Skin epidermis (tissue), 12 donors: Measurements from ENCODE around the gene SLC38A1.

Experiments
- H3K27ac ChIP-seq, 21 experiments: fragments of 200-600 bp; sonication (generic) in 11 of 21; one replicate each; pipeline ENCODE4 v1.5.0; 2020; ENCODE audit warnings: mild to moderate bottlenecking in 3 of 21, inconsistent platforms in 2 of 21, moderate library complexity in 2 of 21
- H3K4me3 ChIP-seq, 7 experiments: fragments of 200-600 bp; sonication (generic) in 2 of 7; one replicate each; pipeline ENCODE4 v1.5.0; 2020; ENCODE audit warnings: inconsistent platforms in 2 of 7, mild to moderate bottlenecking in 2 of 7, moderate library complexity in 1 of 7

SLC38A1 gene

DNA sequence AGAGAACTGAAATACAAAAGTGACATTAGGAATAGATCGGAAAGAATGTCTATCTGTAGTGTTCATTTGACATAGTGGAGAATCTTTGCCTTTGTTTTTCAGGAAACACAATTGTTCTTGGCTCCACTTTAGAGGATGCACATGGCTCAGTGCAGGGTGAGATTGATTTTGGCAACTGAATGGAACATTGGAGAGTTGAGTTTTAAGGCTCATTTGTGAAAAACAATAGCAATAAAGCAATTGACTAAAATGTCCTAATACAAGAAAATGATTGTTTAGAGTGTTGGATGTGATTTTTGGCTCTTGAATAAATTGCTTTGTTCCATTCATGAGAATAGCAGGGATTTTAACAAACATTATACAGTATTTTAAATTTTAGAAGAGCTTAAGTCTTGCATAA, 116.4 kb downstream of the SLC38A1 start:
- H3K27ac ChIP-seq, result no peak overlapping the region
- no peak overlapping the region for H3K4me3 ChIP-seq

DNA sequence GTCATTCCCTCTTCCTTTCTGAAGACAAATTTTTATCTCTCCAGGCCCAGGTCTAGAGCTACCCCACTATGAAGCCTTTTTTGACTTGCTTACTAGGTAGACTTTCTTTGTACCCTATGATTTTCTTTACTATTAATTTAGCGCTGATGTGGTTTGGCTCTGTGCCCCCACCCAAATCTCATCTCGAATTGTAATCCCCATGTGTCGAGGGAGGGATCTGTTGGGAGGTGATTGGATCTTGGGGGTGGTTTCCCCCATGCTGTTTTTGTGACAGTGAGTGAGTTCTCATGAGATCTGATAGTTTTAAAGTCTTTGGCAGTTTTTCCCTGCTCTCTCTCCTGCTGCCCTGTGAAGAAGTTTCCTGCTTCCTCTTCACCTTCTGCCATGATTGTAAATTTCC, 118.1 kb downstream of the SLC38A1 start:
- no peak overlapping the region for H3K4me3 ChIP-seq
- no peak overlapping the region for H3K27ac ChIP-seq

GRCh38 chr12:46149905-46150304, 118.9 kb downstream of the SLC38A1 start:
- Histone ChIP-seq H3K4me3 (no peak overlapping the region), H3K27ac (no peak overlapping the region)

DNA sequence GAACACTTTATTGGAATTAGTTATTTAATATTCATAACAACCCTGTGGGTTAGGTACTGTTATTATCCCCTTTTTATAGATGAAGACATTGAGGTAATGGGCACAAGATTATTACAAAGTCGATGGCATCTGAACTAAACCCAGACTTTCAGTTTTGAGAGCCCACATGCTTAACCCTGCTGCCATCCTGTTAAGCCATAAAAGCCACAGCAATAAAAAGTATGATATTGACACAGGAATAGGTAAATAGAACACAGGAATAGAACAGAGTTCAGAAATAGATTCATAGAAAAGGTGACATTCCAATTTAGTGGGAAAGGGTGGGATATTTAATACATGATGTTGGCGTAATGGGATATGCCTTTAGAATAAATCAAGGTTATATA, 119.8 kb downstream of the SLC38A1 start:
- no peak overlapping the region for H3K27ac ChIP-seq
- no peak overlapping the region for H3K4me3 ChIP-seq

DNA sequence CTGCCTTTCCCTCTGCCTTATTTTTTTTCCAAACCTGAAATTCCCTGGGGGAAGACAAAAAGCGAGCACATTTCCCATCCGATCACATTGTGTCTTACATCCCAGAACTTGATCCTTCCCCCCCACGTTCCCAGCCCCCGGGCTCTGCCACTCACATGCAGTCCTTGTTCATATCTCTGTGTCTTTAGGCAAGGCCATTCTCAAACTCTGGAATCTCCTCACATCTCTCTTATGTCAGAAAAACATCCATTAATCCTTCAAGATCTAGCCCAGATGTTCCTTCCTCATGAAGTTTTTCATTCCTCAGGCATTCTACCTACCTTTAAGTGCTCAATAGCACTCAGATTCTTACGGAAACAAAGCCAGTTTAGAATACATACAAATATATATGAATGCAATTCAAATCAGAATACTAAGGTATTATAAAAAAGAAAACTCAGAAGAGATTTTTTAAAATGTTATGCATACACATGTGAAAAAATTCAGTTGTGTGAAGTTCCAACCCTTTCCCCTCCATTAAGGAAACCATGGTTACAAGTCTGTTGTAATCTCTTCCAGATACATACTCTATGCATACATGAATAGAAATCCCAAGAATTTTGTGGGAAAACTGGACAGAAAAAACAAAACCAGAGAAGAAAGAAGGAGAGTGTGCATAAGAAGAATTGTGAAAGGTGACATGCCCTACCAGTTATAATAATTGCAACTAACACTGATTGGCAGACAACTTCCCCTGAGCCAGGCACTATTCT, 120.3 kb downstream of the SLC38A1 start:
- no peak overlapping the region for H3K27ac ChIP-seq

GRCh38 chr12:46147144-46147543, 121.7 kb downstream of the SLC38A1 start:
- Histone ChIP-seq H3K27ac (no peak overlapping the region), H3K4me3 (no peak overlapping the region)

More for the DNA sequence above, 120.3 kb downstream of the SLC38A1 start:
- no peak overlapping the region for H3K4me3 ChIP-seq

GRCh38 chr12:46145881-46146280, 123.0 kb downstream of the SLC38A1 start:
- no peak overlapping the region for H3K4me3 ChIP-seq
- no peak overlapping the region for H3K27ac ChIP-seq

- Histone ChIP-seq H3K27ac (no peak overlapping the region), H3K4me3 (no peak overlapping the region)
These were observed 124.4 kb downstream of the SLC38A1 start for GRCh38 chr12:46144433-46144832.

DNA sequence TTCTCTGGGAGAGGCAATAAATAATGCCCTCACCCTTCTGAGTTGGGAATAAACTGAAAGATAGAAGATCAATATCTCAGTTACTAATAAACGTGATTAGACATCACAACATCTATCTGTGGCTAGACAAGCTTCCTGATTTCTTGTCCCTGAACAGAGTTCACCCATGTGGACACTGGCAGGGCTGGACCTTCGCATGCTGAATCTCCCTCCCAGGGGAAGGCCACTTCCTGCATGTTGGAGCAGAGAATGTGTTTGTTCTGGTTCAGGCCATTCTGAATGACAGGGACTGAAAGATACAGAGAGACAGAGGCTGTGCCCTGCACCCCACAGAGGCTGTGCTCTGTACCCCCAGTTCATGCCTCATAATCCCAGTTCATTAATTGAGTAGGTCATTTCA, 132.6 kb downstream of the SLC38A1 start:
- H3K27ac ChIP-seq, result no peak overlapping the region

GRCh38 chr12:46135750-46136149, 133.1 kb downstream of the SLC38A1 start:
- Histone ChIP-seq H3K27ac (no peak overlapping the region), H3K4me3 (no peak overlapping the region)

More for the DNA sequence above, 132.6 kb downstream of the SLC38A1 start:
- no peak overlapping the region for H3K4me3 ChIP-seq

GRCh38 chr12:46134852-46135251, 134.0 kb downstream of the SLC38A1 start:
- H3K4me3 ChIP-seq, result no peak overlapping the region
- no peak overlapping the region for H3K27ac ChIP-seq

- H3K27ac ChIP-seq, result no peak overlapping the region
- no peak overlapping the region for H3K4me3 ChIP-seq
These were observed 134.5 kb downstream of the SLC38A1 start for GRCh38 chr12:46134205-46134811.

DNA sequence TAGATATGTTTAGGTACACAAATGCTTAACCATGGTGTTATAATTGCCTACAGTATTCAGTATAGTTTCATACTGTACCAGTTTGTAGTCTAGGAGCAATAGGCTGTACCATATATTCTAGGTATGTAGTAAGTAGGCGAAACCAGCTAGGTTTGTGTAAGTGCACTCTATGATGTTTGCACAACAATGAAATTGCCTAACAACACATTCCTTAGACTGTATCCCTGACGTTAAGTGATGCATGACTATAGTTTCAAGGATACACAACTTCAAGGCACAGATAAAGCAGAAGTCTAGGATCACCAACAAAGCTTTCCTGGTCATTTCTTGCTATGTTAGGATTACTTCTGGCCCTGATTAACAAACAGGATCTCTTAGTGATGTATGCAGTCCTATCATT, 135.1 kb downstream of the SLC38A1 start:
- Histone ChIP-seq H3K4me3 (no peak overlapping the region), H3K27ac (no peak overlapping the region)
